Measurements from ENCODE around the gene IRF2BPL.

The IRF2BPL gene

GRCh38 chr14:76975812-76976211 lies 52.7 kb downstream of the IRF2BPL start:
- Histone ChIP-seq H3K4me1 (ENCODE audit: low read length) (peaks cover 15% of the 10 kb centered on the region), H3K27ac (ENCODE audit: low read length) (no peak overlapping the region), H2AFZ (ENCODE audit: low read depth, low read length) (no peak overlapping the region), H3K4me2 (ENCODE audit: low read length) (no peak overlapping the region), H4K20me1 (ENCODE audit: insufficient read depth, low read length) (no peaks in the 10 kb centered on the region), H3K27me3 (ENCODE audit: low read depth, low read length) (no peaks in the 10 kb centered on the region), H3K9me3 (ENCODE audit: insufficient read depth, low read length) (no peaks in the 10 kb centered on the region), H3K4me3 (ENCODE audit: low read length) (no peak overlapping the region), H3K9ac (ENCODE audit: low read length) (no peak overlapping the region), H3K79me2 (ENCODE audit: low read length) (no peaks in the 10 kb centered on the region), H3K36me3 (replicated peaks; ENCODE audit: low read depth, low read length) (no peaks in the 10 kb centered on the region)
- TF ChIP-seq CTCF (IDR thresholded peaks at IDR 0.05; ENCODE audit: low read depth, low read length) (no peak), EZH2phosphoT487 (IDR thresholded peaks at IDR 0.05; ENCODE audit: low read depth) (no peak)

- H3K9me3 ChIP-seq (ENCODE audit: insufficient read depth, low read length) = no peaks in the 10 kb centered on the region
- H3K9ac ChIP-seq (ENCODE audit: low read length) = no peak overlapping the region
- H2AFZ ChIP-seq (ENCODE audit: low read depth, low read length) = no peak overlapping the region
- no peak overlapping the region for H3K4me2 ChIP-seq (ENCODE audit: low read length)
- H3K4me1 ChIP-seq (ENCODE audit: low read length) = peaks cover 15% of the 10 kb centered on the region
- H4K20me1 ChIP-seq (ENCODE audit: insufficient read depth, low read length) = no peaks in the 10 kb centered on the region
- H3K27ac ChIP-seq (ENCODE audit: low read length) = no peak overlapping the region
- H3K27me3 ChIP-seq (ENCODE audit: low read depth, low read length) = no peaks in the 10 kb centered on the region
- no peak overlapping the region for H3K4me3 ChIP-seq (ENCODE audit: low read length)
- no peaks in the 10 kb centered on the region for H3K79me2 ChIP-seq (ENCODE audit: low read length)
- TF ChIP-seq CTCF (IDR thresholded peaks at IDR 0.05; ENCODE audit: low read depth, low read length) (no peak), EZH2phosphoT487 (IDR thresholded peaks at IDR 0.05; ENCODE audit: low read depth) (no peak)
- H3K36me3 ChIP-seq (replicated peaks; ENCODE audit: low read depth, low read length) = no peaks in the 10 kb centered on the region
Observed at GRCh38 chr14:76975051-76975450, 53.5 kb downstream of the IRF2BPL start.
